Measurements from ENCODE around the gene ZNF280D.

The ZNF280D gene

GRCh38 chr15:56736308-56736707 lies 3.0 kb upstream of the ZNF280D start:
- TF ChIP-seq FOXP2 (optimal IDR thresholded peaks at IDR 0.05; ENCODE audit: borderline replicate concordance, extremely low read depth, extremely low read length, insufficient read depth) (no peak), TAF1 (IDR thresholded peaks at IDR 0.05; ENCODE audit: borderline replicate concordance, insufficient read depth, low read length) (no peak), REST (IDR thresholded peaks at IDR 0.05; ENCODE audit: insufficient read depth in 1 of 2, low read depth in 2 of 2, low read length in 2 of 2) (no peak), SIN3A (IDR thresholded peaks at IDR 0.05; ENCODE audit: borderline replicate concordance, insufficient read depth, low read length) (no peak), POLR2AphosphoS5 (IDR thresholded peaks at IDR 0.05; ENCODE audit: low read depth, low read length) (no peak)

GRCh38 chr15:56735589-56735988 lies 2.3 kb upstream of the ZNF280D start:
- TF ChIP-seq POLR2AphosphoS5 (IDR thresholded peaks at IDR 0.05; ENCODE audit: low read depth, low read length) (no peak), SIN3A (IDR thresholded peaks at IDR 0.05; ENCODE audit: borderline replicate concordance, insufficient read depth, low read length) (no peak), TAF1 (IDR thresholded peaks at IDR 0.05; ENCODE audit: borderline replicate concordance, insufficient read depth, low read length) (no peak), REST (IDR thresholded peaks at IDR 0.05; ENCODE audit: insufficient read depth in 1 of 2, low read depth in 2 of 2, low read length in 2 of 2) (no peak), FOXP2 (optimal IDR thresholded peaks at IDR 0.05; ENCODE audit: borderline replicate concordance, extremely low read depth, extremely low read length, insufficient read depth) (no peak)

GRCh38 chr15:56734013-56734635 lies 815 bp upstream of the ZNF280D start:
- TF ChIP-seq REST (IDR thresholded peaks at IDR 0.05; ENCODE audit: insufficient read depth in 1 of 2, low read depth in 2 of 2, low read length in 2 of 2), result no peak
- TF ChIP-seq TAF1 (IDR thresholded peaks at IDR 0.05; ENCODE audit: borderline replicate concordance, insufficient read depth, low read length), result no peak
- TF ChIP-seq POLR2AphosphoS5 (IDR thresholded peaks at IDR 0.05; ENCODE audit: low read depth, low read length), result no peak
- no peak for TF ChIP-seq FOXP2 (optimal IDR thresholded peaks at IDR 0.05; ENCODE audit: borderline replicate concordance, extremely low read depth, extremely low read length, insufficient read depth)
- no peak for TF ChIP-seq SIN3A (IDR thresholded peaks at IDR 0.05; ENCODE audit: borderline replicate concordance, insufficient read depth, low read length)

GRCh38 chr15:56732886-56733135 lies 498 bp downstream of the ZNF280D start:
- TF ChIP-seq REST (IDR thresholded peaks at IDR 0.05; ENCODE audit: insufficient read depth in 1 of 2, low read depth in 2 of 2, low read length in 2 of 2) (no peak), POLR2AphosphoS5 (IDR thresholded peaks at IDR 0.05; ENCODE audit: low read depth, low read length) (no peak), SIN3A (IDR thresholded peaks at IDR 0.05; ENCODE audit: borderline replicate concordance, insufficient read depth, low read length) (no peak), TAF1 (IDR thresholded peaks at IDR 0.05; ENCODE audit: borderline replicate concordance, insufficient read depth, low read length) (no peak), FOXP2 (optimal IDR thresholded peaks at IDR 0.05; ENCODE audit: borderline replicate concordance, extremely low read depth, extremely low read length, insufficient read depth) (no peak)
